ENCODE measurements around the gene SCAP. TPM values are rescaled to one million over a fixed set of nuclear protein-coding genes. Genes with fewer than 3 reads are reported as not detected.

SCAP gene
- total RNA-seq, 1 experiment from 2014 or later, result 67.6 TPM

DNA sequence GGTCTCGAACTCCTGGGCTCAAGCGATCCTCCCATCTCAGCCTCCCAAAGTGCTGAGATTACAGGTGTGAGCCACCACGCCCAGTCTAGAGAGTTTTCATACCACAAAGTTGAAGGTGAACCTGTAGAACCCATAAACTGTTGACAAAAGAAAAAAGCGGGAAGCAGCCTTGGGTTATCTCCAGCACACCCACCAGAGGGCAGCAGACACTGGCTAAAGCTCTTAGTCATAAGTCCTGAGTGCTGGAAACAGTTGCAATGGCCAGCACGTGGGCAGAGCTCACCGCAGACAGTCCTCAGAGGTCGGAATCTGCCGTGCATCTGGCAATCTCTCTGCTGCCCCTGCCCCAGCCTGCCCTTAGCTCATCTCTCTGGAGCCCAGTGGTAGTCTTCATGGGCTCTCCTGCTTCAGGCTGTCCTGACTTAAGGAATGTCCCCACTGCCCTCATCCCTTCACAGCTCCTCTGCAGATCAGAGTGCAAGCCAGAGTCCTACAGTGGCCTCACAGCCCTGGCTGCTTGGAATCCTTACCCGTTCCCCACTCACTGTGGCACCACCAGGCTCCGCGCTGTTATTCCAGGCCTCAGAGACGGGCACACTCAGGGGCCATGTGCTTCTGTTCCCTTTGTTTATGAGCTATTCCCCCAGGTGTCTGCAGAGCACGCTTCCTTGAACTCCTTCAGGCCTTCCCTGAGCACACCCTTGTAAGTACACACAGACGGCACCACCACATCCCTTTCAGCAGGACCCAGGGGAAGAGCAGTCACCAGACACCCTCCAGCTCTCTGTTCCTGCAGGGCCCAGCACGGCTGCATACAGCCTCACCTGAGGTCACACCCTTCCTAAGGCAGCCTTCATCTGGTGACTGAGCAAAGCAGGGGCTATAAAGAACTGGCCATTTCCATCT, 46.6 kb upstream of the SCAP start:
- CTCF ChIA-PET, result interaction anchor here (0.8 to 2.9 kb wide), 18 partner anchors 9 to 914 kb away, joined by 3 to 31 read pairs (median 5); partner anchors contain the start of gene DHX30
- DNase-seq (ENCODE audit: low read depth, low spot score), result peak; percentile 91
- Histone ChIP-seq H3K9me2 (ENCODE audit: insufficient read depth) (no peaks in the 10 kb centered on the region), H3K9me3 (ENCODE audit: control insufficient read depth in 1 of 2, insufficient read depth in 1 of 2, low read depth in 1 of 2, low read length in 2 of 2) (no peaks in the 10 kb centered on the region), H3K9ac (ENCODE audit: low read length) (0 out of 2 replicates have a peak overlapping the region, but pooled peaks have one; percentile 38), H4K20me1 (ENCODE audit: insufficient read depth) (no peaks in the 10 kb centered on the region), H3K4me2 (ENCODE audit: low read length) (0 out of 2 replicates have a peak overlapping the region, but pooled peaks have one; percentile 20), H3K27me3 (ENCODE audit: insufficient read depth, low read length) (no peaks in the 10 kb centered on the region), H3K4me1 (ENCODE audit: control insufficient read depth in 1 of 2, insufficient read depth in 2 of 2, low read length in 2 of 2) (peaks cover 12 to 18% of the 10 kb centered on the region in 2 experiments), H3K36me3 (ENCODE audit: control insufficient read depth in 1 of 2, insufficient read depth in 2 of 2, low read length in 2 of 2) (no peaks in the 10 kb centered on the region), H3K27ac (ENCODE audit: low read depth, low read length) (no peak overlapping the region), H3K79me2 (ENCODE audit: insufficient read depth, low read length) (no peaks in the 10 kb centered on the region), H2AFZ (ENCODE audit: low read depth, low read length, poor library complexity, severe bottlenecking) (peak overlapping the region; percentile 79), H3K4me3 (replicated peaks in 1 of 2; ENCODE audit: low read depth in 1 of 2, low read length in 2 of 2) (no peak overlapping the region)
- no peak for TF ChIP-seq SRF (IDR thresholded peaks at IDR 0.05; ENCODE audit: low read depth)
- no peak for TF ChIP-seq EGR1 (IDR thresholded peaks at IDR 0.05; ENCODE audit: low read depth)
- TF ChIP-seq, protein P1, sequence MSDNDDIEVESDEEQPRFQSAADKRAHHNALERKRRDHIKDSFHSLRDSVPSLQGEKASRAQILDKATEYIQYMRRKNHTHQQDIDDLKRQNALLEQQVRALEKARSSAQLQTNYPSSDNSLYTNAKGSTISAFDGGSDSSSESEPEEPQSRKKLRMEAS (IDR thresholded peaks at IDR 0.05), result peak; percentile 100
- TF ChIP-seq CBX3 (IDR thresholded peaks at IDR 0.05; ENCODE audit: low read depth), result peak; percentile 98
- TF ChIP-seq, protein P2, sequence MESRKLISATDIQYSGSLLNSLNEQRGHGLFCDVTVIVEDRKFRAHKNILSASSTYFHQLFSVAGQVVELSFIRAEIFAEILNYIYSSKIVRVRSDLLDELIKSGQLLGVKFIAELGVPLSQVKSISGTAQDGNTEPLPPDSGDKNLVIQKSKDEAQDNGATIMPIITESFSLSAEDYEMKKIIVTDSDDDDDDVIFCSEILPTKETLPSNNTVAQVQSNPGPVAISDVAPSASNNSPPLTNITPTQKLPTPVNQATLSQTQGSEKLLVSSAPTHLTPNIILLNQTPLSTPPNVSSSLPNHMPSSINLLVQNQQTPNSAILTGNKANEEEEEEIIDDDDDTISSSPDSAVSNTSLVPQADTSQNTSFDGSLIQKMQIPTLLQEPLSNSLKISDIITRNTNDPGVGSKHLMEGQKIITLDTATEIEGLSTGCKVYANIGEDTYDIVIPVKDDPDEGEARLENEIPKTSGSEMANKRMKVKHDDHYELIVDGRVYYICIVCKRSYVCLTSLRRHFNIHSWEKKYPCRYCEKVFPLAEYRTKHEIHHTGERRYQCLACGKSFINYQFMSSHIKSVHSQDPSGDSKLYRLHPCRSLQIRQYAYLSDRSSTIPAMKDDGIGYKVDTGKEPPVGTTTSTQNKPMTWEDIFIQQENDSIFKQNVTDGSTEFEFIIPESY (IDR thresholded peaks at IDR 0.05; ENCODE audit: extremely low read depth, insufficient replicate concordance, low read length), result no peak
- TF ChIP-seq ELF1 (IDR thresholded peaks at IDR 0.05; ENCODE audit: borderline replicate concordance, low read depth), result no peak
- TF ChIP-seq ZFX (IDR thresholded peaks at IDR 0.05), result no peak
- no peak for TF ChIP-seq SIN3A (IDR thresholded peaks at IDR 0.05; ENCODE audit: low read depth)
- TF ChIP-seq POLR2AphosphoS5 (IDR thresholded peaks at IDR 0.05; ENCODE audit: low read depth, low read length), result no peak
- peak; percentile 100 for TF ChIP-seq RAD21 (IDR thresholded peaks at IDR 0.05; ENCODE audit: low read depth)
- TF ChIP-seq, protein P3, sequence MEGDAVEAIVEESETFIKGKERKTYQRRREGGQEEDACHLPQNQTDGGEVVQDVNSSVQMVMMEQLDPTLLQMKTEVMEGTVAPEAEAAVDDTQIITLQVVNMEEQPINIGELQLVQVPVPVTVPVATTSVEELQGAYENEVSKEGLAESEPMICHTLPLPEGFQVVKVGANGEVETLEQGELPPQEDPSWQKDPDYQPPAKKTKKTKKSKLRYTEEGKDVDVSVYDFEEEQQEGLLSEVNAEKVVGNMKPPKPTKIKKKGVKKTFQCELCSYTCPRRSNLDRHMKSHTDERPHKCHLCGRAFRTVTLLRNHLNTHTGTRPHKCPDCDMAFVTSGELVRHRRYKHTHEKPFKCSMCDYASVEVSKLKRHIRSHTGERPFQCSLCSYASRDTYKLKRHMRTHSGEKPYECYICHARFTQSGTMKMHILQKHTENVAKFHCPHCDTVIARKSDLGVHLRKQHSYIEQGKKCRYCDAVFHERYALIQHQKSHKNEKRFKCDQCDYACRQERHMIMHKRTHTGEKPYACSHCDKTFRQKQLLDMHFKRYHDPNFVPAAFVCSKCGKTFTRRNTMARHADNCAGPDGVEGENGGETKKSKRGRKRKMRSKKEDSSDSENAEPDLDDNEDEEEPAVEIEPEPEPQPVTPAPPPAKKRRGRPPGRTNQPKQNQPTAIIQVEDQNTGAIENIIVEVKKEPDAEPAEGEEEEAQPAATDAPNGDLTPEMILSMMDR (IDR thresholded peaks at IDR 0.05 in 2 of 3, conservative IDR thresholded peaks at IDR 0.05 in 1 of 3; ENCODE audit: borderline replicate concordance in 1 of 3, insufficient read depth in 1 of 3, low read depth in 2 of 3, low read length in 2 of 3), result peak; percentile 79 to 96 (median 84)
- TF ChIP-seq EZH2 (IDR thresholded peaks at IDR 0.05), result no peak
- TF ChIP-seq POLR2A (IDR thresholded peaks at IDR 0.05; ENCODE audit: borderline replicate concordance, extremely low read depth, insufficient read depth, insufficient read length), result no peak
- no peak for TF ChIP-seq EZH2phosphoT487 (IDR thresholded peaks at IDR 0.05; ENCODE audit: borderline replicate concordance)
- TF ChIP-seq YY1 (IDR thresholded peaks at IDR 0.05; ENCODE audit: extremely low read depth, insufficient replicate concordance, low read depth, low read length), result peak; percentile 58
- POLR2A ChIA-PET, result interaction anchor here (0.9 to 1.4 kb wide), 2 partner anchors 267 to 280 kb away, joined by 3 to 9 read pairs; no protein-coding TSS in a partner anchor
- RAD21 ChIA-PET (ENCODE audit: low non-redundant PET in 1 of 2, low total read pairs in 2 of 2, uncharacterized antibody in 2 of 2, unreplicated experiment in 2 of 2), result interaction anchor here (0.6 to 2.0 kb wide), 7 partner anchors 36 to 629 kb away, joined by 3 to 14 read pairs (median 4); no protein-coding TSS in a partner anchor
- peak; percentile 92 for ATAC-seq
- BruUV-seq (replicated peaks), result no TSS peak
- intact Hi-C loops (cut with micrococcal nuclease), result loop anchor here (1.0 to 5.0 kb wide), 4 partner anchors 267 to 636 kb away; no protein-coding TSS in a partner anchor

Data from HCT116 (cell line).